GM18508 (cell line): Measurements from ENCODE around the gene TMEM270.

Source experiments
- ATAC-seq: cut with Tn5 transposase; IDR thresholded peaks from one replicate; pipeline ENCODE4 v1.9.1; 2021; ENCODE audit warnings: moderate number of reproducible peaks; ENCODE audit not compliant: insufficient read depth, unreplicated experiment

The TMEM270 gene

GRCh38 chr7:73901823-73902597, 41.1 kb downstream of the TMEM270 start:
- no peak for ATAC-seq

GRCh38 chr7:73903321-73904218, 42.6 kb downstream of the TMEM270 start:
- no peak for ATAC-seq

- ATAC-seq, result no peak
Observed at GRCh38 chr7:73904219-73905137, 43.5 kb downstream of the TMEM270 start.

GRCh38 chr7:73905360-73905759, 44.4 kb downstream of the TMEM270 start:
- no peak for ATAC-seq

GRCh38 chr7:73906874-73907273, 45.9 kb downstream of the TMEM270 start:
- no peak for ATAC-seq

GRCh38 chr7:73907554-73908122, 46.7 kb downstream of the TMEM270 start:
- ATAC-seq, result no peak

GRCh38 chr7:73908123-73908611, 47.2 kb downstream of the TMEM270 start:
- no peak for ATAC-seq

- no peak for ATAC-seq
Observed at GRCh38 chr7:73909051-73909941, 48.3 kb downstream of the TMEM270 start.

- ATAC-seq, result no peak
Observed at GRCh38 chr7:73909996-73910395, 49.0 kb downstream of the TMEM270 start.

- ATAC-seq, result no peak
Observed at GRCh38 chr7:73912223-73912622, 51.3 kb downstream of the TMEM270 start.
